Measurements from ENCODE around the gene HDAC10.

HDAC10 gene

GRCh38 chr22:50281957-50282356, 30.9 kb upstream of the HDAC10 start:
- H3K27ac ChIP-seq (ENCODE audit: low read length) = no peak overlapping the region
- no peak overlapping the region for H3K4me3 ChIP-seq (ENCODE audit: low read depth in 1 of 2, low read length in 2 of 2)
- no peaks in the 10 kb centered on the region for H3K27me3 ChIP-seq (ENCODE audit: low read depth, low read length)
- H3K36me3 ChIP-seq (ENCODE audit: control insufficient read depth in 1 of 2, insufficient read depth in 2 of 2, low read length in 2 of 2) = peaks cover 3 to 93% of the 10 kb centered on the region in 2 donors
- no peaks in the 10 kb centered on the region for H3K4me1 ChIP-seq (ENCODE audit: control insufficient read depth in 1 of 2, insufficient read depth in 2 of 2, low read length in 2 of 2)
- H3K9me3 ChIP-seq (ENCODE audit: control insufficient read depth in 1 of 2, low read length in 2 of 2) = no peaks in the 10 kb centered on the region

DNA sequence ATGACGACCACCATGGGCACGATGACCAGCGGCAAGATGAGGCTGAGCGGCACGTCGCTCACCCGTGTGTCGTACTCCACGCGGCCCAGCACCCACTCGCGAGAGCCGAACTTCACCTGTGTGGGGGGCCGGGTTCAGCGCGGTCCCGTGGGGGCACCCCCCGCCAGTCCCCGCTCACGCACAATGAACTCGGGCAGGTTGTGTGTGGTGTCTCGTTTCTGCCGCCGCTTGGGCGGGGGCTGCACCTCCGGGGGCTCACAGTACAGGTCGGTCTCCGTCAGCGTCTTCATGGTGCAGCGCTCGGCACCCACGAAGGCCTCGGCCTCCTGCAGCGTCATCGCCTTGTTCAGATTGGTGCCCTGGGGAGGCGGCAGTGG, 30.3 kb upstream of the HDAC10 start:
- Histone ChIP-seq H3K4me1 (ENCODE audit: control insufficient read depth in 1 of 2, insufficient read depth in 2 of 2, low read length in 2 of 2) (no peaks in the 10 kb centered on the region), H3K9me3 (ENCODE audit: control insufficient read depth in 1 of 2, low read length in 2 of 2) (no peaks in the 10 kb centered on the region), H3K36me3 (ENCODE audit: control insufficient read depth in 1 of 2, insufficient read depth in 2 of 2, low read length in 2 of 2) (peaks cover 3 to 93% of the 10 kb centered on the region in 2 donors), H3K27me3 (ENCODE audit: low read depth, low read length) (no peaks in the 10 kb centered on the region), H3K4me3 (ENCODE audit: low read depth in 1 of 2, low read length in 2 of 2) (no peak overlapping the region), H3K27ac (ENCODE audit: low read length) (no peak overlapping the region)

- H3K27ac ChIP-seq (ENCODE audit: low read length) = no peak overlapping the region
Measured at GRCh38 chr22:50280708-50281383, 29.8 kb upstream of the HDAC10 start.

GRCh38 chr22:50280022-50280707, 29.1 kb upstream of the HDAC10 start:
- H3K4me1 ChIP-seq (ENCODE audit: control insufficient read depth in 1 of 2, insufficient read depth in 2 of 2, low read length in 2 of 2) = no peaks in the 10 kb centered on the region
- H3K27ac ChIP-seq (ENCODE audit: low read length) = no peak overlapping the region
- H3K4me3 ChIP-seq (ENCODE audit: low read depth in 1 of 2, low read length in 2 of 2) = no peak overlapping the region
- H3K9me3 ChIP-seq (ENCODE audit: control insufficient read depth in 1 of 2, low read length in 2 of 2) = no peaks in the 10 kb centered on the region
- H3K36me3 ChIP-seq (ENCODE audit: control insufficient read depth in 1 of 2, insufficient read depth in 2 of 2, low read length in 2 of 2) = peaks cover 0 to 93% of the 10 kb centered on the region in 2 donors
- H3K27me3 ChIP-seq (ENCODE audit: low read depth, low read length) = no peaks in the 10 kb centered on the region

More at GRCh38 chr22:50280708-50281383, 29.8 kb upstream of the HDAC10 start:
- H3K27me3 ChIP-seq (ENCODE audit: low read depth, low read length) = no peaks in the 10 kb centered on the region
- H3K4me3 ChIP-seq (ENCODE audit: low read depth in 1 of 2, low read length in 2 of 2) = no peak overlapping the region
- H3K9me3 ChIP-seq (ENCODE audit: control insufficient read depth in 1 of 2, low read length in 2 of 2) = no peaks in the 10 kb centered on the region
- peaks cover under 1 to 92% of the 10 kb centered on the region in 2 donors for H3K36me3 ChIP-seq (ENCODE audit: control insufficient read depth in 1 of 2, insufficient read depth in 2 of 2, low read length in 2 of 2)
- H3K4me1 ChIP-seq (ENCODE audit: control insufficient read depth in 1 of 2, insufficient read depth in 2 of 2, low read length in 2 of 2) = no peaks in the 10 kb centered on the region

DNA sequence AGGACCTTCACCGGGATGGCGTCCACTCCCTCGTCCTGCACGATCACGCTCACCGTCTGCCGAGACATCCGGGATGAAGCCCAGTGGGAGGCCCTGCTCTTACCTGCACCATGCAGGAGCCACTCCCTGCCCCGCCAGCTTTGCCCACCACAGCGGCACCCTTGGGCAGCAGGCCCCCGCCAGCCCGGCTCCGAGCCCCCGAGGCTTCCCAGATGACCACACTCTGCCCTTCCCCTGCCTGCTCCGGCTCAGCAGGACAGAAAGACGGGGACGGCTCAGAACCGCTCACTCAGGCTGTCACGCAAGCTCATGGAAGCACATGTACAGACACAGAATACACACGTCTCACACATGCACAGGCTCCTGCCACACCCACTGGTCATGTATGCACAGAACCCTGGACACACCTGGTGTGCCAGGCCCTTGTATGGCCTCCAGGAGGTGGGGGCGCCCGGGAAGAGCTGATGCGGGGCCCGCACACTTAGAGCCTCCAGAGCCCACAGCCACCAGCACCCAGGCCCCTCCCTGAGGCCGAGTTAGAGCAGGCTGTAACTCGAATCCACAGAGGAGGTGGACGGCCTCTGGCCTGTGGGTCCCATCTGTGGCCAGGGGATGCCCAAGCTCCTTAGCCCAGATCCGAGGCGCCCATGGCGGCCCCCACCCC, 28.0 kb upstream of the HDAC10 start:
- H3K4me3 ChIP-seq (ENCODE audit: low read depth in 1 of 2, low read length in 2 of 2) = no peak overlapping the region
- H3K4me1 ChIP-seq (ENCODE audit: control insufficient read depth in 1 of 2, insufficient read depth in 2 of 2, low read length in 2 of 2) = no peaks in the 10 kb centered on the region
- no peaks in the 10 kb centered on the region for H3K27me3 ChIP-seq (ENCODE audit: low read depth, low read length)
- H3K27ac ChIP-seq (ENCODE audit: low read length) = no peak overlapping the region
- H3K9me3 ChIP-seq (ENCODE audit: control insufficient read depth in 1 of 2, low read length in 2 of 2) = no peaks in the 10 kb centered on the region
- peaks cover 0 to 88% of the 10 kb centered on the region in 2 donors for H3K36me3 ChIP-seq (ENCODE audit: control insufficient read depth in 1 of 2, insufficient read depth in 2 of 2, low read length in 2 of 2)

GRCh38 chr22:50278461-50278860, 27.4 kb upstream of the HDAC10 start:
- no peaks in the 10 kb centered on the region for H3K9me3 ChIP-seq (ENCODE audit: control insufficient read depth in 1 of 2, low read length in 2 of 2)
- no peak overlapping the region for H3K4me3 ChIP-seq (ENCODE audit: low read depth in 1 of 2, low read length in 2 of 2)
- H3K27me3 ChIP-seq (ENCODE audit: low read depth, low read length) = no peaks in the 10 kb centered on the region
- peaks cover 0 to 83% of the 10 kb centered on the region in 2 donors for H3K36me3 ChIP-seq (ENCODE audit: control insufficient read depth in 1 of 2, insufficient read depth in 2 of 2, low read length in 2 of 2)
- H3K4me1 ChIP-seq (ENCODE audit: control insufficient read depth in 1 of 2, insufficient read depth in 2 of 2, low read length in 2 of 2) = no peaks in the 10 kb centered on the region
- no peak overlapping the region for H3K27ac ChIP-seq (ENCODE audit: low read length)

DNA sequence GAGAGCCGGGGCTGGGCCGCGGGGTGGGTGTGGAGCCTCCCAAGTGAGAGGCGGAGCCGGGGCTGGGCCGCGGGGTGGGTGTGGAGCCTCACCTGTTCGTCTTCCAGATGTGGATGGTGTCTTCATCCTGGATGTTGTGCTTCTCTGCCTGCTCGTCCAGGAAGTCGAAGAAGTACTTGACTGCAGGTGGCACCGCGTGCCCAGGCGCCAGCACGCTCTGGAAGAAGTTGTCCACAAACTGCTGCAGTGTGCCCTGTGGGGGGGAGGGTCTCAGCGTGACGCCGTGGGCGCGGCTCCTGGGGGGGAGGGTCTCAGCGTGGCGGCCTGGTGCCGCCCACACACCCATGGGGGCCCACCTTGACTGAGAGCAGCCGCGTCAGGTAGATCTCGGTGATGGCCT, 26.7 kb upstream of the HDAC10 start:
- Histone ChIP-seq H3K36me3 (ENCODE audit: control insufficient read depth in 1 of 2, insufficient read depth in 2 of 2, low read length in 2 of 2) (peaks cover 0 to 76% of the 10 kb centered on the region in 2 donors), H3K27ac (ENCODE audit: low read length) (no peak overlapping the region)

GRCh38 chr22:50276143-50276542, 25.1 kb upstream of the HDAC10 start:
- Histone ChIP-seq H3K27ac (ENCODE audit: low read length) (no peak overlapping the region), H3K36me3 (ENCODE audit: control insufficient read depth in 1 of 2, insufficient read depth in 2 of 2, low read length in 2 of 2) (peaks cover 0 to 60% of the 10 kb centered on the region in 2 donors), H3K27me3 (ENCODE audit: low read depth, low read length) (no peaks in the 10 kb centered on the region), H3K9me3 (ENCODE audit: control insufficient read depth in 1 of 2, low read length in 2 of 2) (no peaks in the 10 kb centered on the region), H3K4me3 (ENCODE audit: low read depth in 1 of 2, low read length in 2 of 2) (no peak overlapping the region), H3K4me1 (ENCODE audit: control insufficient read depth in 1 of 2, insufficient read depth in 2 of 2, low read length in 2 of 2) (peaks cover 0 to 16% of the 10 kb centered on the region in 2 donors)

More for the DNA sequence above, 26.7 kb upstream of the HDAC10 start:
- H3K4me1 ChIP-seq (ENCODE audit: control insufficient read depth in 1 of 2, insufficient read depth in 2 of 2, low read length in 2 of 2) = peaks cover 0 to 2% of the 10 kb centered on the region in 2 donors
- no peaks in the 10 kb centered on the region for H3K27me3 ChIP-seq (ENCODE audit: low read depth, low read length)
- H3K9me3 ChIP-seq (ENCODE audit: control insufficient read depth in 1 of 2, low read length in 2 of 2) = no peaks in the 10 kb centered on the region
- no peak overlapping the region for H3K4me3 ChIP-seq (ENCODE audit: low read depth in 1 of 2, low read length in 2 of 2)

DNA sequence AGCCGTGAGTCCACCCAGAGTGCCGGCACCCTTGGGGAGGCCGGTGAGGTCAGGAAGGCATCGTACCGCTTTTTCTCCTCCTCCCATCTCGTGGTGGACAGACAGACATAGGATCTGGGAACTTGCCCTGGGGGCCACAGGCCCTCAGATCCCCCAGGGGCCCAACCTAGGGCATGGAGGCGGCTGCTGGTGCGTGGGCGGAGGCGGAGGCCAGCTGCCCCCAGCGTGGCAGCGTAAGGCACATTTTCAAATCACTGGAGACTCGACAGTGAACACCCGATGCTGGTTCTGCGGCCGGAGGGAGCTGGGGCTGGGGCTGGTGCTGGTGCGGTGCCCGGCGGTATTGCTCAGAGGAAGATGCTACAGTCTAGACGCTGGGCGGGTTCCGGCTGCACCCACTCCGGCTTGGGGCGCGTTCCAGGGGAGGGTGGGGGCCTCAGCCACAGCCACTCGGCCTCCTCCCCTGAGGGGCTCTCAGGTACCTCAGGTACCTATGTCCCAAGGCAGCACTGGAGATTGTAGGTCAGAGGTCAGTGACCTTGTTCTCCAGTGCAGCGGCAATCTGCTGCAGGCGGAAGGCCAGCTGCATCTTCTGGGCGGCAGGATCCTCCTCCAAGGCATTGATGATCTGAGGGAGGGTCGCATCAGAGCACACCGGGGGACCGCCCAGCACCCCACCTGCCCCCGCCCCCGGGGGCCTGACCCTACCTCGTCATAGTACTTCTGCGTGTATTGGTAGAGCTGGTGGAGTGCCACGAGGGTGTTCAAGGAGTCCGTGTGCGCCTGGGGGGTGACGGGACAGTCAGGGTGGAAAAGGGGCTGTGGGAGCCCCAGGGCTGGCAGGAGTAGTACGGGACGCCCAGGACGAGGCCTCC, 24.4 kb upstream of the HDAC10 start:
- Histone ChIP-seq H3K36me3 (ENCODE audit: control insufficient read depth in 1 of 2, insufficient read depth in 2 of 2, low read length in 2 of 2) (peaks cover 0 to 53% of the 10 kb centered on the region in 2 donors), H3K4me3 (ENCODE audit: low read depth in 1 of 2, low read length in 2 of 2) (no peak overlapping the region), H3K27ac (ENCODE audit: low read length) (no peak overlapping the region), H3K4me1 (ENCODE audit: control insufficient read depth in 1 of 2, insufficient read depth in 2 of 2, low read length in 2 of 2) (peaks cover 0 to 23% of the 10 kb centered on the region in 2 donors), H3K9me3 (ENCODE audit: control insufficient read depth in 1 of 2, low read length in 2 of 2) (no peaks in the 10 kb centered on the region), H3K27me3 (ENCODE audit: low read depth, low read length) (no peaks in the 10 kb centered on the region)

- Histone ChIP-seq H3K9me3 (ENCODE audit: control insufficient read depth in 1 of 2, low read length in 2 of 2) (no peaks in the 10 kb centered on the region), H3K4me1 (ENCODE audit: control insufficient read depth in 1 of 2, insufficient read depth in 2 of 2, low read length in 2 of 2) (peaks cover 0 to 27% of the 10 kb centered on the region in 2 donors), H3K27ac (ENCODE audit: low read length) (no peak overlapping the region), H3K4me3 (ENCODE audit: low read depth in 1 of 2, low read length in 2 of 2) (no peak overlapping the region), H3K27me3 (ENCODE audit: low read depth, low read length) (no peaks in the 10 kb centered on the region), H3K36me3 (ENCODE audit: control insufficient read depth in 1 of 2, insufficient read depth in 2 of 2, low read length in 2 of 2) (peaks cover 0 to 47% of the 10 kb centered on the region in 2 donors)
Measured at GRCh38 chr22:50274771-50275170, 23.7 kb upstream of the HDAC10 start.

DNA sequence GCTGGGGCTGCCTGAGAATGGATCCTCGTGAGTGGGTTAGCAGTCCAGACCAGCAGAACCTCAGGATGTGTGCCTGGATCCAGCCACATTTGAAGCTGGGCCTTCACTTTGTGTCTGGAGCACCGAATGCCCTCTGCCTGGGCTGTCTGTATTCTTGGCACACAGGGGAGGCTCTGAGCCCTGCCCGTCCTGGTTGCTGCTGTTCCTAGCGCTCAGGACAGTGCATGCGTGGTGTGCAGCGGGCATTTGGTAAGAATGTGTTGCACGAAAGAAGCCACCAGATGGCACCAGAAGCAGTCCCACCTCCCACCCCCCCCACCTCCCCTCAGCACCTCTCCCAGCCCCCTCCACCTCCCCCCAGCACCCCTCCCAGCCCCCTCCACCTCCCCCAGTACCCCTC, 23.2 kb upstream of the HDAC10 start:
- H3K4me1 ChIP-seq (ENCODE audit: control insufficient read depth in 1 of 2, insufficient read depth in 2 of 2, low read length in 2 of 2) = peaks cover 0 to 31% of the 10 kb centered on the region in 2 donors
- H3K36me3 ChIP-seq (ENCODE audit: control insufficient read depth in 1 of 2, insufficient read depth in 2 of 2, low read length in 2 of 2) = peaks cover 0 to 42% of the 10 kb centered on the region in 2 donors

More for the DNA sequence above, 23.2 kb upstream of the HDAC10 start:
- no peak overlapping the region for H3K27ac ChIP-seq (ENCODE audit: low read length)
- no peaks in the 10 kb centered on the region for H3K27me3 ChIP-seq (ENCODE audit: low read depth, low read length)
- H3K4me3 ChIP-seq (ENCODE audit: low read depth in 1 of 2, low read length in 2 of 2) = no peak overlapping the region
- H3K9me3 ChIP-seq (ENCODE audit: control insufficient read depth in 1 of 2, low read length in 2 of 2) = no peaks in the 10 kb centered on the region

Measured in muscle layer of duodenum (tissue), 2 donors.